ENCODE data around the gene FAIM2.

Gene FAIM2

DNA sequence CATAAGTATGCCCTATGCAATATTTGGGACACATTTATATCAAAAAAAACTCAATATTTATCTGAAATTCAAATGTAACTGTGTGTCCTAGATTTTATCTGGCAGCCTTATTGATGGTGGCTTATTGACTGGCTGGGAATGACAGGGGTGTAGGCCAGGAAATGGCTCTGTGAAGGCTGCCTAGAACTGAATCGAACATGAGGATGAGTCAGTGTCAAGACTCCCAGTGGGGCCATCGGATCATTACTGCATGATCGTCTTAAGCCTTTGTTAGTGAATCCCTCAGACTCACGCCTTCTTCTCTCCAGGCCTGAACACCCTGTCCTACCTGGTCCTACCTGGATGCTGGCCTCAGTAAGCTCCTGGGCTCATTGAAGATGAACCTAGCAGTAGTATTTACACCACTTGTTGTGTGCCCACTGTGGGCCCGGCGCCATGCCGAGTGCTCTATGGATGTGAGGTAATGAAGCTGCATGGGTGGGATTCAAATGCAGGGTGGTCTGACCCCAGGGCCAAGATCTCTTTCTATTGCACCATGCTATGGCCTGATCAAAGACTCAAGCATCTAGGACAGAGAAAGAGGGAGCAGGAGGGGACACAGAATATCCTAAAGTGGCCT lies 21.0 kb upstream of the FAIM2 start:
- H3K4me3 ChIP-seq (ENCODE audit: low read depth, low read length): no peak overlapping the region
- no peak for DNase-seq (ENCODE audit: low read depth, low spot score)
- in situ Hi-C loops (cut with HindIII; ENCODE audit: low sequenced_read_pairs): no loop called here
- TF ChIP-seq, protein P1, sequence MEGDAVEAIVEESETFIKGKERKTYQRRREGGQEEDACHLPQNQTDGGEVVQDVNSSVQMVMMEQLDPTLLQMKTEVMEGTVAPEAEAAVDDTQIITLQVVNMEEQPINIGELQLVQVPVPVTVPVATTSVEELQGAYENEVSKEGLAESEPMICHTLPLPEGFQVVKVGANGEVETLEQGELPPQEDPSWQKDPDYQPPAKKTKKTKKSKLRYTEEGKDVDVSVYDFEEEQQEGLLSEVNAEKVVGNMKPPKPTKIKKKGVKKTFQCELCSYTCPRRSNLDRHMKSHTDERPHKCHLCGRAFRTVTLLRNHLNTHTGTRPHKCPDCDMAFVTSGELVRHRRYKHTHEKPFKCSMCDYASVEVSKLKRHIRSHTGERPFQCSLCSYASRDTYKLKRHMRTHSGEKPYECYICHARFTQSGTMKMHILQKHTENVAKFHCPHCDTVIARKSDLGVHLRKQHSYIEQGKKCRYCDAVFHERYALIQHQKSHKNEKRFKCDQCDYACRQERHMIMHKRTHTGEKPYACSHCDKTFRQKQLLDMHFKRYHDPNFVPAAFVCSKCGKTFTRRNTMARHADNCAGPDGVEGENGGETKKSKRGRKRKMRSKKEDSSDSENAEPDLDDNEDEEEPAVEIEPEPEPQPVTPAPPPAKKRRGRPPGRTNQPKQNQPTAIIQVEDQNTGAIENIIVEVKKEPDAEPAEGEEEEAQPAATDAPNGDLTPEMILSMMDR (IDR thresholded peaks at IDR 0.05; ENCODE audit: low read depth, low read length): no peak

DNA sequence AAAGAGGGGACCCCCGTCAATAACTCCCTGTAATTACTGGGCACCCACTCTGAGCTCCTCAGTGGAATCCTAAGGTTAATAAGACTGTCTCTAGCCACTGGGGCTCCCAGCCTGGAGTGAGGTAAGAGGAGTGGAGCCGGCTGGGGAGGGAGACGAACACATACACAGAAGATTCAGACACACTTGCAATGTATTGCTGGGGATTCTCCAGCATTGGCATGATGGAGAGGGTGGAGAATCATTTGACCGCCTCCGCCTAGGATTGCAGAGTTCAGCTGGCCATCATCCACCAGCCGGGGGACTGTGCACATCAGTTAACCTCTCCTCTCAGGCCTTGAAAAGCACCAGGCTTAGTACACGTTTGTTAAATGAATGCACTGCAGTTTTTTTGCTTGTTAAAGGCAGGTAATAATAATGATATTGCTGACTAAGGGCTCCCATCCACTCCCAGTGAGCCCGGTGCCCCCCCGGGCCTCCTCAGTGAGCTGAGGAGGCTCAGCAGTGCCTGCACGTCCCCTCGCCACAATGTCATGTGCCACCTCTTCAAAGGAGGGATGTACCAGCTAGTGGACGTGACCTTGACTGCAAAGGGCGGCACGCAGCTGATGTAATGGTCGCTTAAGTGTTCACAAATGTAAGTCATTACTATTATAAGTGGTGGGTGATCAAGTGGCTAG lies 20.3 kb upstream of the FAIM2 start:
- no peak overlapping the region for H3K4me3 ChIP-seq (ENCODE audit: low read depth, low read length)
- DNase-seq (ENCODE audit: low read depth, low spot score): no peak
- TF ChIP-seq, protein P1 (IDR thresholded peaks at IDR 0.05; ENCODE audit: low read depth, low read length): no peak
- in situ Hi-C loops (cut with HindIII; ENCODE audit: low sequenced_read_pairs): no loop called here

DNA sequence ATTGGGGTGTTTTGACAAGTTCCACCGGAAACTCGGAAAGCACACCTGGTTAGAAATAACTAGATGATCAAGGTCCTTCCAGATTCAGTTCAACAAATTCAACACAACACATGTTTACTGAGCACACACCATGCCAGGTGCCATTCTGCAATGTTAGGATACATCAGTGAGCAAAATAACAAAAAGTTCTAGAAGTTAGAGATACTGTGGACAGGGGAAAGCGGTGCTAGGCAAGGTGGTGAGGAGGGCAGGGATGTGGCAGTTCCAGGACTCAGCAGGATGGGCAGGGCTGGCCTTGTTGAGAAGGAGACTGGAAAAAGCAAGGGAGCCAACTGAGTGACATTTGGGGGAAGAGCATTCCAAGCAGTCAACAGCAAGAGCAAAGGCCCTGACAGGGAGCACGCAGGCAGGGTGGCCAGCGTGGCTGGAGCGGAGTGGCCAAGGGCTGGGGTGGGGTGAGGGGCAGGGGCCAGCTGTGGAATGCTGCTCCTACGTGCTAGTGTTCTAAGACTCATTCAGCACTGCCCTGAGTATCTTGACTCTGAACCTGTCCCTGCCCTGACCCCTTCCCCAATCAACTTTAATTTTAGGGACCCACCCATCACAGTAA lies 19.4 kb upstream of the FAIM2 start:
- no peak overlapping the region for H3K4me3 ChIP-seq (ENCODE audit: low read depth, low read length)
- no peak for DNase-seq (ENCODE audit: low read depth, low spot score)
- in situ Hi-C loops (cut with HindIII; ENCODE audit: low sequenced_read_pairs): no loop called here
- TF ChIP-seq, protein P1 (IDR thresholded peaks at IDR 0.05; ENCODE audit: low read depth, low read length): no peak

DNA sequence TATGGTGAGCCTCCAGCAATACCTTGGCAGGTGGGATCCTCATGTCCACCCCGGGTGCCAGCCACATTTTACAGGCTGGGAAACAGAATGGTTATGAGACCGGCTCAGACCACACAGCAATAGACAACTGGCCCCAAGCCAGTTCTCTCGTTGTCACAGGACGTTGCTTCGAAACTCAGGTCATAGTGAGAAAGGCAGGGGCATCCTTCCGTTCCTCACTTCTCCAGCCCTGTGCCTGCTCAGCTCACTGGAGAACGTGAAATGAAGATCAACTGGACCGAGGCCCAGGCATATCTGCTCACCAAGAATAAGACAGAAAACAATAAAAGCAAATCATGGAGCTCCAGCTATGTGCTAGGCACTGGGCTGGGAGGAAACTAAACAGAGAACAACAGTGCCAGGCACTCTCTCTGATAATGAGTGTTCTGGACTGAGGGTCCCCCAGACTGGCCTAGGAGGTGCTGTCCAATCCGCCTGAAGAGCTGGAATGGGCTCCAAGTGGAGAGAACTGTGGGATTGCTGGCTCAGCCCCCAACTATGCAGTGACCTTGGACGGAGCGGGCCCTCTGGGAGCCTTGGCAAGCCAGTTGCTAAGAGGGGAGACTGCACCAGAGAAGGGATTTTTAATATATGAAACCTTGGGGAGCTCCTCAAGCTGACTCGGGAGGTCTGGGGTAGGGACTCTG lies 18.8 kb upstream of the FAIM2 start:
- DNase-seq (ENCODE audit: low read depth, low spot score): no peak
- TF ChIP-seq, protein P1 (IDR thresholded peaks at IDR 0.05; ENCODE audit: low read depth, low read length): no peak
- in situ Hi-C loops (cut with HindIII; ENCODE audit: low sequenced_read_pairs): no loop called here
- H3K4me3 ChIP-seq (ENCODE audit: low read depth, low read length): no peak overlapping the region

GRCh38 chr12:49921936-49922335 lies 18.2 kb upstream of the FAIM2 start:
- in situ Hi-C loops (cut with HindIII; ENCODE audit: low sequenced_read_pairs): no loop called here
- no peak overlapping the region for H3K4me3 ChIP-seq (ENCODE audit: low read depth, low read length)
- no peak for DNase-seq (ENCODE audit: low read depth, low spot score)
- TF ChIP-seq, protein P1 (IDR thresholded peaks at IDR 0.05; ENCODE audit: low read depth, low read length): no peak

DNA sequence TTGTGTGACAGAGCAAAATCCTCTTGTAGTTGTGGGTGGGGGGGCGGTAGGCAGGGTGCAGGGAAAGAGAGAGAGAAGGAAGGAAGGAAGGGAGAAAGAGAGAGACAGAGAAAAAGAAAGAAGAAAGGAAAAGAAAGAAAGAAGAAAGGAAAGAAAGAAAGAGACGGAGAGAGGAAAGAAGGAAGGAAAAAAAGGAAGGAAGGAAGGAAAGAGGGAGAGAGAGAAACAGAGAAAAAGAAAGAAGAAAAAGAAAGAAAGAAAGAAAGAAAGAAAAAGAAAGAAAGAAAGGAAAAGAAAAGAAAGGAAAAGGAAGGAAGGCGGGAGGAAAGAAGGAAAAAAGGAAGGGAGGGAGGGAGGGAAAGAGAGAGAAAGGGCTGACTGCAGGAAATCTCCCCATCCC lies 17.6 kb upstream of the FAIM2 start:
- H3K4me3 ChIP-seq (ENCODE audit: low read depth, low read length): no peak overlapping the region
- TF ChIP-seq, protein P1 (IDR thresholded peaks at IDR 0.05; ENCODE audit: low read depth, low read length): no peak
- in situ Hi-C loops (cut with HindIII; ENCODE audit: low sequenced_read_pairs): no loop called here
- DNase-seq (ENCODE audit: low read depth, low spot score): no peak

All from astrocyte of the spinal cord (primary cell).